SK-N-SH (cell line): ENCODE measurements around the gene OR51I1.

ENCODE experiments used
- CTCF ChIP-seq: fragments of 200-600 bp; sonication (generic); IDR thresholded peaks from 2 replicates; pipeline ENCODE4 v1.6.1; 2017; ENCODE audit warnings: antibody characterized with exemption, mild to moderate bottlenecking, moderate library complexity
- EP300 ChIP-seq, 2 experiments: IDR thresholded peaks; 2 replicates each; pipeline versions ENCODE4 v1.4.0 to v1.6.1; 2012; ENCODE audit warnings: borderline replicate concordance in 1 of 2, low read depth in 1 of 2, low read length in 1 of 2
- EZH2phosphoT487 ChIP-seq: fragments of 200-600 bp; sonication (generic); IDR thresholded peaks from 2 replicates; pipeline ENCODE4 v1.6.1; 2017; ENCODE audit warnings: low read depth, mixed run types, mild to moderate bottlenecking, antibody characterized with exemption, moderate library complexity, borderline replicate concordance
- FOXM1 ChIP-seq: IDR thresholded peaks from 2 replicates; pipeline ENCODE4 v1.4.0; 2012; ENCODE audit warnings: low read depth, mild to moderate bottlenecking
- NRF1 ChIP-seq: IDR thresholded peaks from 2 replicates; pipeline ENCODE4 v1.6.1; 2012; ENCODE audit warnings: low read depth, mild to moderate bottlenecking, low read length
- PBX3 ChIP-seq: IDR thresholded peaks from 2 replicates; pipeline ENCODE4; 2012
- RFX5 ChIP-seq: IDR thresholded peaks from 2 replicates; pipeline ENCODE4 v1.6.1; 2012; ENCODE audit warnings: mild to moderate bottlenecking, improper control_type of control experiment, low read length
- SIN3A ChIP-seq: IDR thresholded peaks from 2 replicates; pipeline ENCODE4 v1.6.1; 2012; ENCODE audit warnings: low read depth, mild to moderate bottlenecking, low read length, moderate library complexity, borderline replicate concordance
- TCF12 ChIP-seq: IDR thresholded peaks from 2 replicates; pipeline ENCODE4 v1.4.0; 2012
- YY1 ChIP-seq: IDR thresholded peaks from 2 replicates; pipeline ENCODE4 v1.4.0; 2012; ENCODE audit warnings: low read depth, mild to moderate bottlenecking

DNA sequence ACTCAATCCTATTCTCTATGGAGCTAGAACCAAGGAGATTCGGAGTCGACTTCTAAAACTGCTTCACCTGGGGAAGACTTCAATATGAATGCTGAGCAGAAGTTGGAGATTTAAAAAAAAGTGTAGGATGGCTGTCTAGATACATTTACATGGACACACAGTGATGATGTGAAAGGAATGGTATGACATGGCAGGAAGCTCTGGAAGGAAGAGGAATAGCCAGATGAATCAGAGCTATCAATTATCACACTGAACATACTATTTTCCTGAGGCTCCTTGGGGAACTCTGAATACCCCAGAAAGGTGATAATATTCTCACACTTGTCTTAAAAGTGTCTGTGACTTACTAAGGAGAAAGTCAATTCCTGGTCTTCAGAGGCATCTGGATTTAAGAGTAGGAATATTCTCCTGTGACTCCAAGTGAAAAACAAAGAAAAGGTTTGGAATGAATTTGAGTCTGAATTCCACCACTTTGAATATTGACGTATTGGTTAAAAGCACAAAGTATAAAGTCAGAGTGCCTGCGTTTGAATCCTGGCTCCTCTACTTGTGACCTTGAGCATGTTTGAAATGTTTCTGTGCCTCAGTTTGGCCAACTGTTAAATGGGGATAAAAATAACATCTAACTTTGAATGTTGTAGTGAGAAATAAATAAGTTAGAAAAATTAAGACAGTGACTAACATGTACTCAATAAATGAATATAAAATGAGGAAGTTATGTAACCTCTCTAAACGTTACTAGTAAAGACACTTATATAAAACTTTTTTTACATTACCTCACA lies 48.5 kb upstream of the OR51I1 start:
- TF ChIP-seq EZH2phosphoT487 (no peak), CTCF (no peak), FOXM1 (no peak), TCF12 (no peak), YY1 (no peak), NRF1 (no peak), PBX3 (no peak), RFX5 (no peak), SIN3A (no peak), EP300 (IDR thresholded peaks at IDR 0.05; ENCODE audit: borderline replicate concordance in 1 of 2, low read depth in 1 of 2, low read length in 1 of 2) (no peak)
